Stimulated activated CD8-positive, alpha-beta memory T cell treated with anti-CD3 and anti-CD28 coated beads, Interleukin-15, amount 100 ng/mL, for 4 hours (primary cell): ENCODE results near the gene CCDC183.
"Not testable (repeated sequence)": the region's sequence is repeated elsewhere in the genome, so short reads cannot be mapped to it uniquely, and the experiment has no call there.

ENCODE experiments used
- DNase-seq, 2 donors: peaks; one replicate each; pipeline ENCODE4 v3.0.0-alpha.2; 2020; ENCODE audit warnings: low read depth in 2 of 2

The CCDC183 gene

DNA sequence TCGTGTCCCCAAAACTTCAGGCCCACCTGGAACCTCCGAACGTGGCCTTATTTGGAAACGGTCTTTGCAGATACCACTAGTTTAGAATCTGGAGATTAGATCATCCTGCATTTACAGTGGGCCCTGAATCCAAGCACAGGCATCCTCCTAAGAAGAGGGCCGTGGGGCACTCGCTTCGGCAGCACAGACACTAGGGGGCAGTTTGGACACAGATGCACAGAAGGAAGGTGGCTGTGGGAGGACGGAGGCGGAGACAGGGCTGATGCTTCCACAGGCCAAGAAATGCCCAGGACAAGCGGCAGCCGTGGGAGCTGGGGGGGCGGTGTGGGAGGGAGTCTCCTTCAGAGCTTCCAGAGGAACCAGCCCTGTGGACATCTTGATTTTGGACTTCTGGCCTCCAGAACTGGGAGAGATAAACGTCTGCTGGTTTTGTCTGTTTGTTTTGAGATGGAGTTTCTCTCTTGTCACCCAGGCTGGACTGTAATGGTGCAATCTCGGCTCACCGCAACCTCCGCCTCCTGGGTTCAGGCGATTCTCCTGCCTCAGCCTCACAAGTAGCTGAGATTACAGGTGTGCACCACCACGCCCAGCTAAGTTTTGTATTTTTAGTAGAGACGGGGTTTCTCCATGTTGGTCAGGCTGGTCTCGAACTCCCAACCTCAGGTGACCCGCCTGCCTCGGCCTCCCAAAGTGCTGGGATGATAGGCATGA is 35.1 kb upstream of the CCDC183 start:
- DNase-seq = not testable (repeated sequence)

DNA sequence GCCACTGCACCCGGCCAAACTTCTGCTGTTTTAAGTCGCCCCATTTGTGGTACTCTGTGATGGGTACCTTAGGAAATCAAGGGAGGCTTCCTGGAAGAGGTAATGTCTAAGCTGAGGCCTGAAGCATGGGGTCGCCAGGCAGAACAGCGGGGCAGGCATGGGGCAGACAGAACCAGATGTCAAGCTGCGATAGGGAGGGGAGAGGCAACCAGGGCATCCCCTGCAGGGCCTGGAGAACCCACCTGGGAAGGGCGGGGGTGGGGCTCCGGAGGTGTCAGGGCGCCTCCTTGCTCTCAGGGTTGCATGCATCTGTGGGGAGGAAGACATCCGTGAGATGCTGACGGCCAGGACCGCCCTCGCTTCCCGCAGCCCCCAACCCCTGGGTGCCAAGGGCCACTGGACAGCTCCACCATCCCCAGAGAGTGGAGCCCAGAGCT is 34.6 kb upstream of the CCDC183 start:
- DNase-seq = no peak

DNA sequence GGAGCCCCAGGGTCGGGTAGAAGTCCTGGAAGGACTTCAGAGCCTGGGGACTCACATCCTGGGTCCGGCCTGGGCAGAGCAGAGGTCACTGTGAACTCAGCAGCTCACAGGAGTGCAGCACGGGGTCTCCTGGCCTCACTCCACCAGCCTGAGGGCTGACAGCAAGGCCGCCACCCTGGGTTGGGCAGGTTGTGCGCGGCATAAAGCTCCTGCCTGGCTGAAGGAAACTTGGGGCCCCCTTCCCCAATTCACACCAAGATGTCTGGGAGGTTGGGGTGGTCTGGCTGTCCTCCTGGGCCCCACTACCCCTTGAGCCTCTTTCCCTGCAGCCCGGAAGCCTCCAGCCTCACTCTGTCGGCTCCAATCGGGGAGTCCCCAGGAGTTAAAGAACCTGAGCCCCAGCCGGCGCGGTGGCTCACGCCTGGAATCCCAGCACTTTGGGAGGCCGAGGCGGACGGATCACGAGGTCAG is 33.9 kb upstream of the CCDC183 start:
- DNase-seq = no peak

DNA sequence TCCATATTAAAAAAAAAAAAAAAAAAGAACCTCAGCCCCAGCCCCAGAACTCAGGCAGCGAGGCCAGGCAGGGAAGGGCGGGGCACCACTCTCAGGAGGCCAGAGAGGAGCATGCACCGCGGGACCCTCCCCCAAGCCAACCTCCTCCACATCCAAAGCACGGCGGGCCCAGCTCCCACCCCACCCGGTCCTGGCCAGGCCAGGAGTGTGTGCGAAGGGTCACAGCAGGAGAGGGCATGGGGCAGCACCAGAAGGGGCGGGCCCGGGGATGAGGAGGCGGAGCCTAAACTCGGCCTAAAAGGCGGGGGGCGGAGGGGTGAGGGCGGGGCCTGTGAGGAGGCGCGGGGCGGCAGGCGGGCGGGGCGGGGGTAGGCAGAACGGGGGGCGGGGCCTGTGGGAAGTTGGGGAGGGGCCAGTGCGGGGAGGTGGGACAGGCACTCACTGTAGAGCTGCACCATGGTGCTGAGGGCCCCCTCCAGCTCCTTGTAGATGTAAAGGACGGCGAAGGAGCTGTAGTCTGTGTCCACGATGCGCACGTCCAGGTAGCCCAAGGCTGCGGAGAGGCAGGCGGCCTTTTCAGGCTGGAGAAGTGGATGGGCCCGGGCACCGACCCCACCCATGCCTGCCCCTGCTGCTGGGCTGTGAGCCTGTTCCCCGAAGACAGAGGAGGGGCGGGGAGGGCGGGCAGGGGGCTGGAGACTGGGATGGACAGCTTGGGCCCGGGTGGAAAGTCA is 33.1 kb upstream of the CCDC183 start:
- DNase-seq = no peak

DNA sequence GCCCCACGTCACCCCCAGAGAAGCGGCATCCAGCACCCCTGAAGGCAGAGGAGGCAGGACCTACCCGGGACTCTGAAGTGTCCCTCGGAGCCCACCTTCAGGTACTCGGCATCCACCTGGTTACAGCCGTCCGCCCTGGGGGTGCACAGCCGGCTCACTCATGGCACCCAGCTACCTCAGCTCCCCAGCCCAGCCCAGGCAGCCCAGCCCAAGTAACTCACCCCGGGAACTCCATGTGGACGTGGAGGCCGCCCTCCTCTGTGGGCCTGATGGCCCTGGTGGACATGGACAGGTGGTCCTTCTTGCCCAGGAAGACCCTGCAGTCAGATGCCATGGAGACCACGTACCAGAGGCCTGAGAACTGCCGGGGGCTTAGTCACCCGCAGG is 32.5 kb upstream of the CCDC183 start:
- DNase-seq = no peak

DNA sequence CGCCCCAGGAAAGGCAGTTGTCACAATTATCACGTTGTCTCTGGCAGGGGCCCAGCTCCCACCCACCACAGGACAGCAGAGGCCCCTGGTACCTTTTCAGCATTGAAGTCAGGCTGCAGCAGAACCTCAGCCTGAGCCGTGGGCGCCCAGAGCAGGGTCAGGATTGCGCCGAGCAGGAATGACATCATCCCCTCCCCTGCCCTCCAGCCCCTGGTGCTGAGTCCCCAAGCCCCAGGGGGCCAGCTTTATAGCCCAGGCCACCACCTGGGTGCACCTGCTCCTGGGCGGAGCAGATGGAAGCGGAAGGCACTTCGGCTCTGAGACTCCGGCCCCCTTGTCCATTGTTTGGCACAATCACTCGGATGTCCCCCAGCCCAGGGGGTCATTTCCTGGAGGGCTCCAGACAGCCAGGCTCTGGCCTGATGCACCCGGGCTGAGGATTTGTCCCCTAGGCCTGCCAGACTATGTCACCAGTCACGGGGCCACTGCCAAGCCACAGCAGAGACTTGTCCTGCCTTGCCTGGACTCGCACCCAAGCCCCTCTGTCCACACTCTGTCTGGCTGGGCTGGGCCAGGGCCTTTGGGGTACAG is 31.7 kb upstream of the CCDC183 start, which contains the start of gene LCN15:
TSS of gene LCN15 (minus strand) at position 218 of the 591 bp plus-strand sequence. CDS start at position 188, 30 bp downstream.
- DNase-seq = no peak

DNA sequence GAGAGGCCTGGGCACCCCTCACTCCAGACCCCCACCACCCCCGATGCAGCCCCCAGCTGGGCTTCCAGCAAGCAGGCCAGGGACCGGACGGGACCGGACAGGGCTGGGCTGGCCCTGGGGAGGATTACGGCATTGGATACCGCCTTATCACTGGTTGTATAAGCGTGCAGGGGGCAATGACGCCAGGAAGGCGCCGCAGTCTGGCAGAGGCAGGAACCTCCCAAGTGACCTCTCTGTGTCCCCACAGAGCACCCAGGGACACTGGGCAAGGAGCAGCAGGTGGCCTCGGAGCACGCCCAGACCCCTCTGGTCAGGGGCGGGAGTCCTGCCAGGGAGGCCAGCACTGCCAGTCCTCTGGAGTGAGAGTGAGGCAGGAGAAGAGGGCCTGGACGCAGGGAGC is 31.1 kb upstream of the CCDC183 start:
- DNase-seq = no peak

DNA sequence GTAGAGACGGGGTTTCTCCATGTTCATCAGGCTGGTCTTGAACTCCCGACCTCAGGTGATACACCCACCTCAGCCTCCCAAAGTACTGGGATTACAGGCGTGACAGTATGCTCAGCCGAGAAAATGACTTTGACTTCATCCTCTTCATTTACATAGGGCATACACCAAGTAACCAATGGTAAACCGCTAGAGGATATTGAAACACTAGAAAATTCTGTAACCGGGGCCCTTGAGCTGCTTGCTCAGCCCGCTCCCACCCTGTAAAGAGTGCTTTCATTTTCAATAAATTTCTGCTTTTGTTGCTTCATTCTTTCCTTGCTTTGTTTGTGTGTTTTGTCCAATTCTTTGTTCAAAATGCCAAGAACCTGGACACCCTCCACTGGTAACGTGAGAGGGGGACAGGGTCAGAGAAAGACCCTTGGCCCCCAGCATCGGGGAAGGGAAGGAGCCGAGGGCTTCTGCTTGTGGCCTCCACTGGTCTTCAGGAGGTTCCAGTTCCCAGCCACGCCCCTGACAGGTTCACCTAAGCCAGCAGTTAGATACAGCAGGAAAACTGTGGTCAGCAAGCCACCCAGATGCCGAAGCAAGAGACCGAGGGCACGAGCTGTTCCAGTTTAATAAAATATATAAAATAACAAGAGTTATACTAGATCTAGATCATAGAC is 30.3 kb upstream of the CCDC183 start:
- not testable (repeated sequence) for DNase-seq

DNA sequence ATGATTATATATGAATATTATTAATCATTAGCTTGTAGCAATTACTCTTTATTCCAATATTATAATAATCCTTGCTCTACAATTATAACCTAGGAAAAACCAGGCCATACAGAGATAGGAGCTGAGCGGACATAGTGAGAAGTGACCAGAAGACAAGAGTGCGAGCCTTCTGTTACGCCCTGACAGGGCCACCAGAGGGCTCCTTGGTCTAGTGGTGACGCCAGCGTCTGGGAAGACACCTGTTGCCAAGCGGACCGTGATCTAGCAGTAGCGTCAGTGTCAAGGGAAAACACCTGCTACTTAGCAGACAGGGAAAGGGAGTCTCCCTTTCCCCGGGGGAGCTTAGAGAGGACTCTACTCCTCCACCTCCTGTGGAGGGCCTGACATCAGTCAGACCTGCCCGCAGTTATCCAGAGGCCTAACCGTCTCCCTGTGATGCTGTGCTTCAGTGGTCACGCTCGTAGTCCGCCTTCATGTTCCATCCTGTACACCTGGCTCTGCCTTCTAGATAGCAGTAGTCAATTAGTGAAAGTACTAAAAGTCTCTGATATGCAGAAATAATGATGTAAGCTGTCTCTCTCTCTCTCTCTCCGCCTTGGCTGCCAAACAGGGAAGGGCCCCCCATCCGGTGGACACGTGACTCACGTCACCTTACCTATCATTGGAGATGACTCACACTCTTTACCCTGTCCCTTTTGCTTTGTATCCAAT is 29.6 kb upstream of the CCDC183 start:
- not testable (repeated sequence) for DNase-seq

DNA sequence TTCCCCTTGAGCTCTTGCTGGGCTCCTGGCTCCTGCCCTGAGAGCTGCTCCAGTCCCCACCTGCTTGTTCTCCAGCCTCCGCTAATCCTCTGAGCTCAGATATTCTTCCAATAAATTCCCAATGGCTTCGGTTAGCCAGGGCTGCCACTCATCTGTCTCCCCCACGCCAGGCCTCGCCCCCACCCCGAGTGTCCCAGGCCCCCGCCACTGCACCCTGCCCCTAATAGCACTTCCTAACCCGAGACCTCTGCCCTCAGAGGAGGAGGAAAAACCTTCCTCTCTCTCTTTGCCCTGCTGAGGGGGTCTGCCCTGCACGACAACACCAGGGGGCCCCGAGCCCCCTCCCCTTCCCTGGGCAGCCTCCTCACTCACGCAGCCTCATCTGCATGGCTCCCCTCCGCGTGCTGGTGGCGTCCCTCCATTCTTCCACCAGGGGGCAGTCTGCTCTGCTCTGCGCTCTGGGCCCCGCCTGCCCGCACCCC is 26.4 kb upstream of the CCDC183 start:
- no peak for DNase-seq

DNA sequence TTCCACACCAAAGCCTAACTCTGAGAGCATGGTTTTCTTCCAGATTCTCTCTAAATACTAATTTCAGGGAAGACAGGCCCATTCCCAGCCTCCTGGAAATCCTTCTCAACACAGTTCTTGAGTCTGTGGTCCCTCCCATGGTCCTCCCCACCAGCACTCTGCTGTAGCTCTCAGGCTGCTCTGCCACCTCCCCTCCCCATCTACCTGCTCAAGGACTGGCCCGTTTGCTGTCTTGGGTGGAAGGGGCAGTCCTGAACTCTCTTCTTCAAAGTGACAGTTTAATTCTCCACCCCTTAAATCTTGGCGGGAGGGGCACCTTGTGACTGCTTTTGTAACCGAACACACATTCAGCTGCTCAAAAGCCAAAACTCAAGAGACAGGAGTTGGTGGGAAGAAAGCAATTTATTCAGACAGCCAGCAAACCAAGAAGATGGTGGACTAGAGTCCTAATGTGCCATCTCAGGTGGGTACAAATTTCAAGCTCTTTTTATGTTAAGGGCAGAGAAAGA is 24.2 kb upstream of the CCDC183 start:
- no peak for DNase-seq

DNA sequence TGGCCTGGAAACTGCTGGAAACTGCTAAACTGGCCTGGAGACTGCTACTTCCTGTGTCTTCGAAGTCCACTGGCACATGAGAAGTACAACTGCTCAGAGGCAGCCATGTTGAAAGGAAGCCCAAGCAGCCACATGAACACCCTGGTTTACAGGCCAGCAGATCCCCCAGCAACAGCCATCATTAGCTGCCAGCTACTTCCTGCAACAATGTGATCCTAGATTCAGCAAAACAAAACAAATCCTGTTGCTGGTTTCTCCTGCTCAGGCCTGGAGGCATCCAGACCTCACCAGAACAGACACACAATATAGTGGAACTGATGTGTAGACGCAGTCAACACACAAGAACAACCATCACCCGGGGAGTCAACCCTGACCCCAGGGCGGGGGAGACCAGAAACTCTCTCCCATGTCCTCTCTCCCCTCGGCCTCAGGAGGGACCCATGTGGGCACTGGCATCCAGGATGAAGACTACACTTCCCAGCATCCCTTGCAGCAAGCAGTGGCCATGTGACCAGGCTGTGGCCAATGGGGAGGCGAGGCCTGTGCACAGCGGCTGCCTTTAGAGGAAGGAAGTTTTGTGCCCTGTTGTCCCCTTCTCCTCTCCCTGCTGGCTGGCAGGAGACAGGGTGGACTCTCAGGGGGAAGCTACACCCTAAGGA is 22.6 kb upstream of the CCDC183 start:
- no peak for DNase-seq

DNA sequence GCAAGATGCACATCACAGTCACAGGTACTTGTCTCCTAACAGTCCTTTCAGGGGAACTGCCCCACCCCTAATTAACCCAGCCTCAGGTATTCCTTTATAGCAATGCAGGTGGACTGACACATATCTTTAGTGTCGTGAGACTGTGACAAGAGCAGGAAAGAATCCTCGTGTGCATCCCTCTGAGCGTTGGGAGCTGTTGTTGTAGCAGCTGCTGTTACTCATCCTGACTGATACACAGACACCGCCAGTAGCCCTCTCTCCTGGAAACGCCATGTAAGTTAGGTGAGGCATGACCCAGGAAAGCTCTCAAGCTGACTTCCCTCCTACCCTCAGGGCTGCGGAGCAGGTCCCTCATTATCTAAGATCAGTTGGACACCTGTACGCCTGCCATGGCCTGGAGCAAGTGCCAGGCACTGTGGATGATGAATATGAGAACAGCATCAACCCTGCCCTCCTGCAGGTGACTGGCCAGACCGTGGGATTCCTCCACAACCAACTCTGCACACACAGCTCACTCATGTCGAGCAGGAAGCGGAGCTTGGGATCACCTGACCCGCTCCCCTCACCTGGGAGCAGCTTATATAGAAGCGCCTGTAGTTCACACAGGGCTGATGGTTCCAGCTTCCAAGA is 21.6 kb upstream of the CCDC183 start:
- DNase-seq = no peak

DNA sequence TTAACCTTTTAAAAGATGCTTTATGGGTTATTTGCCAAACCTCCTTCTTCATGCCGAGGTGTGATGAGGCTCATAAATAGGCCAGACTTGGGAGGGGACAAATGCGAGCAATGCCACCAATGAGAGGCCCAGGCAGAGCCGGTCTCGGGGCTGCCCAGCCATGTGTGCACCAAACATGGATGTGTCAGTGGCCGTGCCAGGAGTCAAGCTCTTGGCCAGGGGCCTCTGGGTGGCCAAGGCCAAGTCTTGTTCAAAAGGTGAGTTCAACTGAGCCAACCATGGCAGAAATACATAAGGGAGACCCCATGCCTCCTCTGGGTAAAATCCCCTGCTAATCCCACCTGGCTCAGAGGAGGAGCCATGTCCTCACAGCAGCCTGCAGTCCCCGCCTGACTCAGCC is 20.9 kb upstream of the CCDC183 start:
- no peak for DNase-seq

DNA sequence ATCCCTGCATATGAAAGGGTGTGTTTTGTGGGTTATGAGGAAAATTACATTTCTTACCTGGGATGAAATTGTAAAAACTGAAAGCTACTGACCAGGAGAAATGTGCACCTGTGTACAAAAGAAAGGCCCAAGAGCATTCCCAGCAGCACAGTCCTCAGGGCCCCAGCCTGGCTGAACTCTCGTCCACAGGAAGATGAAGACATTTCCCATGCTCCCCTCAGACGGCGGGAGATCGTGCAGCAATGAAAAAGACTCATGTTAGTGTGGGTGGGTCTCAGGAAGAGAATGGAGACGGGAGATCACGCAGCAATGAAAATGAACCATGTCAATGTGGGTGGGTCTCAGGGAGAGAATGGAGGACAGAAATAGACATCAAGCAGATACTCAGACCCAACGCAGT is 19.2 kb upstream of the CCDC183 start:
- no peak for DNase-seq

DNA sequence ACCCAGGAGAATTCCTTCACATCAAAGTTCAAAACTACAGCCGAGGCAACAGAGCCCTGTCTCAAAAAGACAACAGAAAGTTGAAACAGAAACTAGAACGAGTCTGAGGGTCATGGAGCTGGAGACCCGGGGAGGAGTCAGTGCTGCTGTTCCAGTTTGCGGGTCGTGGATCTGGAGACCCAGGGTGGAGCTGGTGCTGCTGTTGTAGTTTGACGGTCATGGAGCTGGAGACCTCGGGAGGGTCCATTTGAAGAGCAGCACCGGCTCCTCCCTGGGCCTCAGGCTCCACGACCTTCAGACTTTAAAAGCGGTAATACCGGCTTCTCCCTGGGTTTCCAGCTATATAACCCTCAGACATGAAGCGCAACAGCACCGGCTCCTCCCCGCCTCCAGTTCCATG is 18.8 kb upstream of the CCDC183 start:
- no peak for DNase-seq

DNA sequence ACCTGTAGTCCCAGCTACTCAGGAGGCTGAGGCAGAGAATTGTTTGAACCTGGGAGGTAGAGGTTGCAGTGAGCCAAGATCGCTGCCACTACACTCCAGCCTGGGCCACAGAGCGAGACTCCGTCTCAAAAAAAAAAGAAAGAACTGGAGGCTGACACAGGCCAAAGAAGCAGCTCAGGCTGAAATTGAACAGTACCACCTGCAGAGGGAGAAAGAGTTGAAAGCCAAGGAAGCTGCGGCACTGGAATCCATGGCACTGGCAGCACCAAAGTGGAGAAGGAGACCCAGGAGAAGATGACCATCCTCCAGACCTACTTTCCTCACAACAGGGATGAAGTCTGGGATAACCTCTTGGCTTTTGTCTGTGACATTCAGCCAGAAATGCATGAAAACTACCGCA is 16.3 kb upstream of the CCDC183 start:
- no peak for DNase-seq

DNA sequence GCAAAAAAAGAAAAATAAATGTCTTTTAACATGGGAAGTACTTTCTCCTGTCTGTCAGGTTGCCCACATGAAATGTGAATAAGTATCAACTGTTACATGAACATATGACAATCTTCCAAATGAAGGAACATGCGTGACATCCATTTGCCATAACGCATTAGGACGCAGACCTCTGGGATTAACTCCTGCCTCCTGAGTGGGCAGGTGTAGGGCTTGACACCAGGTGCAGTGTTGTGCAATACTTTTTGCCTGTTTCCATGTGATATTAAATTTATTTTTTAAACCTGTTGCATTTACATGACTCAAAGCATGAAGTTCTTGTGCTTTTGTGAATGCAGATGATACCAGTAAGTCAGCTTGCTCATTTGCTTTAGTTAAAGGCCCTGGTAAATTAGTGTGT is 13.7 kb upstream of the CCDC183 start:
- DNase-seq = no peak

DNA sequence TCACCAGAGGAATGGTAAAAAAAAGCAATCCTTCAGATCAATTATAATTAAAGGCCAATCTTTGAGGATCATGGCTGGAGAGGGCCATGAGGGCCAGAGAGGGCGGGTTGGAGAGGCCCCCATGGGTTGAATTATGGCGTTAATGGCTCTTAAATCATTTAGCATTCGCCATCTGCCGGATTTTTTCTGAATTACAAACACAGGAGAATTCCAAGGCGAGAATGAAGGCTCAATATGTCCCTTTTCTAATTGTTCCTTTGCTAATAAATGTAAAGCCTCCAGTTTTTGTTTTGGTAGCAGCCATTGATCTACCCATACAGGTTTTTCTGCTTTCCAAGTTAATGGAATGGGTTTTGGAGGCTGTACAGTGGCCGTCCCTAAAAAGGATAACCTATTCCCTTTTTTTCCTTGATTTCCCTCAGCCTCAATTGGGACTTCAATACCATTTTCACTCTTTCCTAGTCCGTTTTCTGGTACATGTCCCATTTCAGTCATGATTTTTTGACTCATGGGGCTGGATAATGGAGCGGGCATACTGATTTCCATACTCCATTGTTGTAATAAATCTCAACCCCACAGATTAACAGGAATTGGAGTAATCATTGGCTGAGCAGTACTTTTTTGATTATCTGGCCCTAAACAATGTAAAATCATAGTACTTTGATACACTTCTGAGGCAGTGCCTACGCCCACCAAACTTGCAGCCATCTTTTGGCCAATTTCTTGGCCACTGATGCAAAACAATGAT is 11.7 kb upstream of the CCDC183 start:
- DNase-seq = no peak

DNA sequence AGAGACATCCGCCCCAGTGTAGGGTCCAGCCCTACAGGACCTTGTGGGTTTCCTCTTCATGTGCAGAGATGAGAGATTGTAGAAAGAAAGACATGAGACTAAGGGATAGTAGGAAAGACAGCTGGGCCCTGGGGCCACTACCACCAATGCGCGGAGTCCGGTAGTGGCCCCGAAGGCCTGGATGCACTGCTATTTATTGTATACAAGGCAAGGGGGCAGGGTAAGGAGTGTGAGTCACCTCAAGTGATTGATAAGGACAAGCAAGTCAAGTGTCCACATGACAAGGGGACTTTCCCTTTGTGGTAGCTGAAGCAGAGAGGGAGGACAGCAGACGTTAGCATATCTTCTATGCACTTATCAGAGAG is 11.2 kb upstream of the CCDC183 start:
- no peak for DNase-seq
